RKO (cell line): Measurements from ENCODE around the gene PYROXD2.

Experiments
- DNase-seq: peaks from one replicate; pipeline ENCODE4 v3.0.0-alpha.2; 2016; ENCODE audit warnings: low spot score

PYROXD2 gene

DNA sequence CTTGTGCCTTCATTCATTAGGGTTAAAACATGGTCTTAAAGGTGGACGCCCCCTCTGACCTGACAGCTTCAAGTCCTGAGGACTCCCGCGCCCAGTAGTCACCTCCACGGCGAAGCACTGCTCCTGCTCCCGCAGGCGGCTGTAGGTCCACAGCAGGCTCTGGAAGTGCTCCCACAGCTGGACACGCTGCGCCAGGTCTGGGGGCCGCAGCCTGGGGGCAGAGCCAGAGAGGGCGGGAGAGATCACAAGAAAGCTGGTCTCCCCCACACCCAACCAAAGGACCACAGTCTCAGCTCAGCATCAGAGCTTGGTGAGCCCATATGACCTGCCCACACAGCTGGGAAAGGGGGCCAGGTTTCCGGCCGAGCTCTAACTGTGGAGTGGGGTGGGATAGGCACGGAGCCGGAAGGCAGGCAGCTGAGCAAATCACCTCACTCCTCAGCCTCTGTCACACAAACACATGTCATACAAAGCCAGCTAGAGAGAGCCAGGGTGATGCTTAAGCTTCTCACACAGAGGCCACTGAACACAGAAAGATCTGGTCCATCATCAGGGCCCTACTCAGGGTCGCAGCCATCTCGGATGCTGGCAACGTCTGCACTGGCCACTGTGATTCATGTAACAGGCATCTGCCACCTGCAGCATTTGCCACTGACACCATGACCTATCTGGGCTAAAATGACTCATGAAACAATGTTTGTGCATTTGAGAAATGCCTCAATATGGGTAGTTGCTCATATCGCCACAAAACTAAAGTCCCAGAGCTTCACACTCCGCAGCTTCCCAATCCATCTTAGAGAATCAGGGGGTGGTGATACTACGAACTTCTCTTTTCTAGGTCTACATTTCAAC is 19.1 kb upstream of the PYROXD2 start:
- DNase-seq = peak; percentile 52

DNA sequence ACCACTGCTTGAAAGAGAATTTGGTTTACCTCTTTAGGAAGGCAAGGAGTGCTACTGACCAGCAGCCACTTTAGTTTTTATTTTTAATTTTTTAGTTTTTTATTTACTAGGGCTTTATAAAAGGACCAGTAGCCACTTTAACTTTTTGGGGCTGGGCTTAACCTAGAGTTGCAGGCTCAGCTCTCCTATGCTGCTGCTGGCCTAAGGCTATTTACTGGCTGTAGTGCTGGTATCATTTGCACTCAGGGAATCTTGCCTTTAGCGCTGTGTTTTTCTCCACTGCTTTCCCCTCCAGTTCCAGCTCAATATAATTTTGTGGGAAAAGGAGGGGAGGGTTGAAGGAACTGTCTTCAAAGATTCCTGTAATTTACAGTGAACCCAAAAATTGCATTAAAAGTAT is 18.4 kb upstream of the PYROXD2 start:
- DNase-seq = no peak

DNA sequence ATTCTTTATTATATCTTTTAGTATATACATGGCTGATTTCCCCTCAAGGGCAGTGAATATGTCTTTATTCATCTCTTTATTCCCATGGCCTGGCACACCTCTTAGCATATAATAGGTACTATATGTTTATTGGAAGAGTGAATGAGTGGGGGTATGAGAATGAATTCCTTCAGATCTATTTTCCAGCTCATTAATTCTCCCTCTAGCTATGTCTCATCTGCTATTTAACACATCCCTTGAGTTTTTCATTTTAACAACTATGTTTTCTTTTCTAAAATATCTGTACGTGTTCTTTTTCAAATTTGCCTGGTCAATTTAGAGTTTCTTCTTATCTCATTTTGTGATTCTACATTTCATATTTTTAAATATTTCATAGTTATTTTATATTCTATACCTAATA is 17.3 kb upstream of the PYROXD2 start:
- no peak for DNase-seq

DNA sequence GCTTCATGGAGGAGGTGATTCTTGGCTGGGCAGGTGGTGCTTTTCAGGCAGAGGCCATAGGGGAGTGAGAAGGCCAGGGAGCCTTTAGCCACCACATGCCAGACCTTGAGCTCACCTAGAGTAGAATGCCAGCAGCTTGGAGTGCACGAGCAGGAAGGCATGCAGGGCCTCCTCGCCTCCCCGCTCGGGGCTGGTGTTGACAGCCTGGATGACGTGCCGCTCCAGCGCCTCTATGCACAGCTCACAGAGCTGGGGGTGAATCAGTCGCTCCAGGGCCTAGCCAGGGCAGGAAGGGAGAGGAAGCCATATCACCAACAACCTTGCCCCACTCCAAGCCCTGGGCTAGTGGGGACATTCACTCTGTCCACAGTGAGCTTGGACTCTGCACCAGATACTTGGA is 16.0 kb upstream of the PYROXD2 start:
- DNase-seq = no peak

DNA sequence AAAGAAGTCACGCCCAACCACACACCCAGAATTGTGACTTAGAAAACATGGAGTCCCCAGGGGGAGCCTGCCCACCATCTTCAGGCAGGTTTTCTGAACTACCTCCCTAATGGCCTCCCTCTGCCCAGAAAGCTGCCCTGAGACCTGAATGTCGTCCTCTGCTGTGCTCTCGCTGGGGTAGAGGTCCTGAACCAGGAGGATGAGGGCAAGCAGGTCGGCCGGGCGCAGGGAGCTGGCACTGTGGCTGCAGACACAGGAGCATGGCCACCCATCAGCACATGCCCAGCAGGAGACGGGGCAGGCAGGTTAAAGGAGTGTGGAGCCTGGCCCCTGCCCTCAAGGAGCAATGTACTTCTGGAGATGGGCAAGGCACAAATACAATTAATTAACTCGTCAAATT is 15.4 kb upstream of the PYROXD2 start:
- DNase-seq = no peak

DNA sequence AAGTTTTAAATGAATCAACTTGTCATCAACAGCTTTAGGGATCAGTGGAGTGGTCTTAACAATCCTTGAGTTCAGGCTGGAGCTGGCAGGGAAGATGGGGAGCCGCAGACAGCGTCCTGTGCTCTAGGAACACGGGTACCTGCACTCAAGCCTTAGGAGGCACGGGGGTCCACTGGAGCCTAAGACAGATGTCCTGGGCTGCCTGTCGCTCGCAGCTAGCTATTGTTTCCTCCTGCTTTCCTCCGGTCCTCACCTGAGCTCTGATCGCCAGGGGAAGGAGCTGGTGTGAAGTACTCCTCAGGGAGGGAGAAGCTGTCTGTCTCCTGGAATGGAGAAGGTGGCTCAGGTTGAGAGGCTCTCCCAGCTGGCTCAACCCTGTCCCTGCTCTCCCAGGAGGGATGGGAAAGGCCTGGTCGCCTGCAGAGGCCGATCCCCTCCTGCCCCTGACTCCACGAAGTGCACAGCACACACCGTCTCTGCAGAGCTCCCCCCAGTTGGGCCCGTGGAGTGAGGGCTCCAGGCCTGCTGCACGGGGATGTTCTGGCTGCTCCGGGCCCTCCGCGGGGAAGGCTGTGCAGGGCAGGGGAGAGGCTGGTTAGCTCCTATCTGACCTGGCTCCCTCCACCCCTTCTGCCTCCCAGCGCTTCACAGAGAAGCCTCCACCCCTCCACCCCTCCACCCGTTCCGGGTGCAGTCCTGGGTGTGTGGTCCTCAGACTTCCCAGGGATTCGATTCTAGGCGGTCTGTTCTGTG is 14.5 kb upstream of the PYROXD2 start:
- DNase-seq = no peak

DNA sequence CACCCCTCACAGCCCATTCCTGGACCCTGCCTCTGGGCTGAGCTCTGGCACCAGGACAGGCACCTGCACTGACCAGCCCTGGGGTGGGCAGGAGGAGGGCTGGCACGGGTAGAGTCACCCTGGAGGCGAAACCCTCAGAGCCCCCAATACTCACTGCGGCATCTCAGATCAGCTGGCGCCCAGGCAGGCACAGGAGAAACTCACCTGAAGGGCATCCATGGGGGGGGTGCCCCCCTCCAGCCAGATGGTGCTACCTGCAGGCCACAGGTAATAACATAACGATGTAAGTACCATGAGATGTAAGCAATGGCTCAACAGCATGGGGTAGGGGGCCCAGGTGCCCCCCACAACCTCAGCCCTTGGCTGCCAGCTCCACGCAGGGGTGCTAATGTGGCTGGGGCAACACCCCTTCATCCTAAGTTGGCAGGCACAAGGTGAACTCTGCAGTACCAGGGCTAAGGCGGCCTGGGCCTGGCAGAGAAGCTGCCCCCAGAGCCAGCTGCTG is 12.1 kb upstream of the PYROXD2 start:
- no peak for DNase-seq

DNA sequence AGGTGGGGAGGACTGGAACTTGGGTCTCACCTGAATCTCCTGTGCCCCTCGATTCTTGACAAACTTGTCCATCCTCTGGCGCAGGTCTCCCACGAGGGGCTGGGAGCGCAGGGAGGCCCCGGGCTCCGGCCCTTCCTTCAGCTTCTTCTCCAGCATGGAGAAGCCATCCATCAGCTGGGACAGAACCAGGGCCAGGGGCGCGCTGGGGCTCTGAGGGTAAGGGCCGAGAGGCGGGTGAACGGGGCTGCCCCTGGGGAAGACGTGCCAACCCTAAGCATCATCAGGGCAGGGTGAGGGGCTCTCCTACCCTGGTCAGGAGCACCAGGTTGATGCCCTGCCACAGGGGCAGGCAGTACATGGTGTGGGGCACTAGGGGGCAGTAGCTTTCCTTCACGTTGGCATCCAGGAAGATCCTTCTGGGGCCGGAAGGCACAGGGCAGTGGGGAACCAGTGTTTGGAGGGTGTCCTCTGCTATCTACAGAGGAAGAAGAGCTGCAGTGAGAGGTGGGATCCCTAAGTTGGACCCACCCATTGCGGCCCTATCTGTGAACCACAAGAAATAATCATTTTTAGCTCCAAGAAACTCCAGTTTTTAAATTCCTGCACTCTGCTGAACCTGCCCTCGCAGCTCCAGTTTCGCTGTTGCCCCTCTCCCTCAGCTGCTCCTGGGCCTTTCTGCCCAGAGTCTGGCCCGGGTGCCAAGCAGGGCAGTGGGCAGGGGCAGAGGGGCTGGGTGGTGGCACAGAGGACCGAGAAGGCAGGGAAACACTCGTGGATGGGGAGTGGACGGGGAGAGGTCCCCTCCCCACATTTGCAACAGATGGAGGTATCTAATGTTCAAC is 10.8 kb upstream of the PYROXD2 start:
- DNase-seq = peak; percentile 34

DNA sequence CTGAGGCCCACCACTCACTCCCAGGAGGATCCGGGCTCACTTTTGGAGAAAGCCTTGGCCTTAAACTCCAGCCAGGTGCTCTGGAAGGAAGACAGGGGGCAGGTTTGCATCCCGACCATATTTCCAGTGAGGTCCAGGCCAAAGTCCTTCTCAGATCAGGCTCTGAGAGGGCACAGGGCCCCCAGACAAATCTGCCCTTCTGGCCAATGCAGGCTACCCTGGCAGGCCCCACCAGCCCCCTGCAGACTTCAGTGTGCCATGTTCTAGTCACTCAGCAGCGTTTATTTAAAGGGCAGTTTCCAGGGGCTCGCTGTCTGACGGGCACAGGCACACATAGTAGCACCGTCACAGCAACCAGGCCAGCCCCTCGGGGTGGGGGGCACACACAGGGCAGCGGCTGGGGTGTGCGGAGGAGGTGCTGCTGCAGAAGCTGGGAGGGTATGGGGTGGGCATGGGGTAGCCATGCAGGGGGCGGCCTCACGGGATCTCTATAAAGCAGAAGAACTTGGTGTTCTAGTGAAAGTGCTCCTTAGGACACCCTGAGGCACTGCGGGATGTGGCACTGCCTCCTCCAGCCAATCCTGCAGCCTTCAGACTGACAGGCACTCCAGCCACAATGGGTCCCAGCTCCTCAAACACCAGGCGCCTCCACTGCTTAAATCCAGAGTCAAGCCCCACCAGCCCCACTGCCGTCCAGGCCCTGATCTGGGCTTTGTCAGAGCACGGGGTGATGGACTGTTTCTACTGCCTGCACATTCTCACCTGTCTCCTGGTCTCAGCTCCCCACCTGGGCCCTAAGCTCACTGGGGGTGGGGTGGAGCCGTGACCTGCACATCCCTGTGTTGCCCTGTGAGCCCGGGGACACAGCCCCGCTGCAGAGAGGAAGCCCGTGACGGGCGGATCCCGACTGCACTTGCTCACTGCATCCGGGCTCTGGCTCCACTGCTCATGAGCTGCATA is 9.6 kb upstream of the PYROXD2 start:
- no peak for DNase-seq

DNA sequence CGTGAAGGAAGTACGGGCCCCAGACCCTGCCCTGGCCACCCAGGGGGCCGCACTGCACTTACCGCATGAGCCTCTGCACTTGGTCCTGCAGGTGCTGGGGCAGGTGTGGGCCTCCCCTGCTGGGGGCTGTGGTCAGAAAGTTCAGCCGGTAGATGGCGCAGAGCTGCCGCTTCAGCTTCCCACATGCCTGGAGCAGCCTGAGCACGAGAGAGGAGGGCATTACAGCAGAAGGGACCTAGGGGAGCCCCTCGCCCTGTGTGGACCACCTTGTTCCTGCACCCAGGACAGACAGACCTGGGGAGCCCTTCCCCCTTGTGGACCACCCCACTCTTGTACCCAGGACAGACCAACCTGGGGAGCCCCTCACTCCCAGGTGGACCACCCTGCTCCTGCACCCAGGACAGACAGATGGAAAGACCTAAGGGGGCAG is 8.7 kb upstream of the PYROXD2 start:
- no peak for DNase-seq

DNA sequence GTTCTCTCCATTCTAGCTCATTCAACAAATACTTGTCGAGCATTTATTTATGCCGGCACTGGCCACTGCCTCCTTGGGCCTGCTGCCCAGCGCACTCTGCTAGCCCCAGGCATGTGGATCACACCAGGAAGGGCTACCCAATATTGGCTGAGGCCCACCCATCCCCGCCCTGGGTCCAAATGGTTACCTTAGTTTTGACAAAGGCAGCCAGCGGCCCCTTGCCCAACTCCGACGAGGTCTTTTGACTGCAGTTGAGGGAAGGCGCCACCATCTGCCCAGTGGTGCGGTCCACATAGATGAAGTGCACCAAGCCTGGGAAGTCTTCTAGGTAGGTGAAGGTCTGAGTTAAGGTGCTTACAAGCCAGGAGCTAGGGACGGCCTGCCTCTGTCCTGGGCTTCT is 7.2 kb upstream of the PYROXD2 start:
- no peak for DNase-seq

DNA sequence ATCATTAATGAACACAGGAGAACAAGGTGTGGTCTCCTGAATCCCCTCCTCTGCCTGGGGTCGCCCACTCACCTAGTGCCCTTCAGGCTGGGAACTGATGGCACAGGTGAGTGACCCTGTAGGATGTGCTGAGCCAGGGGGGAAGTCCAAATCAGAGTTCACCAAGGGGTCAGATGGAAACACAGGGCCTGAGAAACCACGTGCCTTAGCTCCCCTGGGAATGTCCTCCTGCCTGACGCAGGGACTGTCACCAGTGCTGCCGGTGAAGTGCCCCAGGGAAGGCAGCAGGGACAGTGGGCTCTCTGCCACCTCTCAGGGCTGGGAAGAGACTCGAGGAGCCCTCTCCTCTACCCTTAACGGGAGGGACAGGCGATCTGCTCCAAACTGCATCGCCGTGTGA is 5.8 kb upstream of the PYROXD2 start:
- DNase-seq = no peak

DNA sequence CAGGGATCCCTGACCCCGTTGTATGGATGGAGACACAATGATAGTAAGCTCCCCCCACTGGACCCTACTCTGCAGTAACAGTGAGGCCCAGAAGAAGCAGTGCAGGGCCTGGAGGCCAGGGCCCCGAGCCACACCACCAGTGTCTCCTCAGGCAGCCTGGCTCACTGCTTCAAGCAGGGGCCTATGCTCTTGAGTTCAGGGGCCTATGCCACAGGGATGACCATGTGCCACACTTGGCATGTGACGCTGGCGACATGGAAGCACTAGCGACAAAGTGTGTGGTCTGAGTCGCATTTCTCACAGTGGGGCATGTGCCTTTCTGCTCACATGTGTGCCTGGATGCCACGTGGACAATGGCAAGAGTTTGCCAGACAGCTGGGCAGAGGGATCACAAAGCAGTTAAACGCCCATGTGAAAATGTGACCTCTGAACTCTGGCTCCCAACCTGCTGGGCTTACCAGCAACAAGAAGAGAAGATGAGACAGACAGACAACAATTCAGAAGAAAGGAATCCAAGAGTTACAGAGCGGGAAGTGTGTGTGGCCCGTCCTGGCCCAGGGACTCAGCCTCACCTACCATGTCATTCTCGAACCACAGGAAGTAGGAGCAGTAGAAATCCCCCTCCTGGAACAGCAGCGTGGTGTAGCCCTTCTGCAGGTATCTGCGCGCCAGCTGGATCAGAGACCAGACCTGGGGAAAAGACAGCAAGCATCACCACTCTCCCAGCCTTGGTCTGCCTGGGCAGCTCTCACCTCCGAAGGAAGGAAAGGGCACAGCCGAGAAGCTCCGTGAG is 4.7 kb upstream of the PYROXD2 start:
- no peak for DNase-seq

DNA sequence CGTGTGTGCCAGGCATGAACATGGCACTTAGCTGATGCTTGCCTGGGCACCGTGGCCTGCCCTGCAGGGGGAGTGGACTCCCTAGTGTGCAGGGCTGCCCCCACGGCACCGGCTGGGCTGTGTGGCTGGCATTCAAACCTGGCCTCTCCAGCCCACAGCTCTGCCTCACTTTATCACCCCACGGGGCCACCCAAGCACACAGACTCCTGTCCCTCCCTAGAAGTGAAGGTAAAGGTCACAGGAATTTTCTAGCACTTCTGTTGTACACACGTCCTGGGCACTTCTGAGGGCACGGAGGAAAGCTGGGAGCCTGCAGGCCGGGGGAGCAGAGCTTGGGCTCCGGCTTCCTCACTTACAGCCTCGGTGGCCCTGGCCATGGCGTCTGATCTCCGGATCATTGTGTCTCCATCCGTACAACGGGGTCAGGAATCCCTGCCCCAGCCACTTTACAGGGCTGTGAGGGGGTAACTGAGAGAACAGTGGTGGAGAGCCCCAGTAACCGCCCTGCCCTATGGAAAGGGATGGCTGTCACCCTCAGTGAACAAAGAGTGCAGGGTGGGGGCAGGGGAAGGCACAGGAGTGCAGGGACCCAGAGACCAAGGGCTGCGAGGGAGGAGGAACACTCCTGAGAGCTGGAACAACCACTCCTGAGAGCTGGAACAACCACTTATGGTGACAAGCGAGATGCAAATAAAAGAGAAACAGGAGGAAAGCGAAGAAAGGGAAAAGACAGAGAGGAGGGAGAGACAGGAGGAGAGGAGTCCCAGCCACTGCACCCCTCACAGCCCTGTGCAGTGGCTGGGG is 3.9 kb upstream of the PYROXD2 start:
- DNase-seq = no peak

DNA sequence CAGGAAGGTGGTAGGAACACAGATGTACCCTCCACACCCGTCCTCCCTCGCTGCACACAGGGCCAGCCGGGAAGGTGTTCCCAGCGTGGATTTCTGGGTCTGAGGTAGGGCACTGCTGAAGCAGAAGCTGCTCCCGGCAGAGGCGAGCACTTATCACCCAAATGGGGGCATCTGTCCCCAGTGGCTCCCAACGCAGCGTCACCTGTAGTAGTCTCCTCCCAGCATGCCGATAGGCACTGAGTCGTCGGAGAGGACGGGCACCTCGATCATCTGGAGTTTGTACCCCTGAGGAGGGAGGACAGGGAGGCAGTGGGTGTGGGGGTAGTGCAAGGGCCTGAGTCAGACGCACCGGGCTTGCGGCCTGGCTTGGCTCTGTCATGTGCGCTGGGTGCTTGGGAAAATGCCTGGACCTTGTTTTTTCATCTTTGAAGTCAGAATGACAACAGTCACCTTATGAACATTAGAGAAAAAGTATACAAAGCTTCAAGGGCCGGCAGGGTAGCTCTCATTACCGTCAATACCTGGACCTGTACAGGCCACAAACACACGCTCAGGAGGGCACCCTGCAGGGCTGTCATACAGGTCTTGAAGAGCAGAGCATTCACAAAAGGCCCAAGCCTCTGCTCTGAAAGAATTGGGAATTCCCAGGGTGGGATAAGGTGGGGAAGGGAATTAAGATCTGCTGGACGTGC is 3.1 kb upstream of the PYROXD2 start:
- no peak for DNase-seq

DNA sequence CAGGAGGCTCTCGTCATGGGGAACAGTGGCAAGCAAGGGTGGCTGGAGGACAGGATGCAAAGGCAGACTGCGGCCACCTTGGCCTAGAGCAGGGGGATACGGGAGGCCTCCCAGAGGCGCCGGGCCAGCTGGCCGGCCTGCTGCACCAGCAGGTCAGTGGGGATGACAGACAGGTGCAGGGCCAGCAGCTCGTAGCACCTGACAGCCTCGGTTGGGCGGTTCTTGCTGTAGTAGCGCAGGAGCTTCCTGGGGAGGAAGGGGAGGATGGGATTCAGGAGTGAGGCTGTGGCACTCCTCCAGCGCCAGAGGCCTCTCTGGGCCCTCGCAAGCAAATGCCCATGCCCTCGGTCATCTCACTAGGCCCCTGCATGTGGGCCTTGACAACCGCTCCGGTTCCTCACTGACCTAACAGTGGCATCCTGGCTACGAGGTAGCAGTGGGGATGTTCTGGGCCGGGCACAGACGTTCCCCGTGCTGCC is 2.5 kb upstream of the PYROXD2 start:
- DNase-seq = no peak

DNA sequence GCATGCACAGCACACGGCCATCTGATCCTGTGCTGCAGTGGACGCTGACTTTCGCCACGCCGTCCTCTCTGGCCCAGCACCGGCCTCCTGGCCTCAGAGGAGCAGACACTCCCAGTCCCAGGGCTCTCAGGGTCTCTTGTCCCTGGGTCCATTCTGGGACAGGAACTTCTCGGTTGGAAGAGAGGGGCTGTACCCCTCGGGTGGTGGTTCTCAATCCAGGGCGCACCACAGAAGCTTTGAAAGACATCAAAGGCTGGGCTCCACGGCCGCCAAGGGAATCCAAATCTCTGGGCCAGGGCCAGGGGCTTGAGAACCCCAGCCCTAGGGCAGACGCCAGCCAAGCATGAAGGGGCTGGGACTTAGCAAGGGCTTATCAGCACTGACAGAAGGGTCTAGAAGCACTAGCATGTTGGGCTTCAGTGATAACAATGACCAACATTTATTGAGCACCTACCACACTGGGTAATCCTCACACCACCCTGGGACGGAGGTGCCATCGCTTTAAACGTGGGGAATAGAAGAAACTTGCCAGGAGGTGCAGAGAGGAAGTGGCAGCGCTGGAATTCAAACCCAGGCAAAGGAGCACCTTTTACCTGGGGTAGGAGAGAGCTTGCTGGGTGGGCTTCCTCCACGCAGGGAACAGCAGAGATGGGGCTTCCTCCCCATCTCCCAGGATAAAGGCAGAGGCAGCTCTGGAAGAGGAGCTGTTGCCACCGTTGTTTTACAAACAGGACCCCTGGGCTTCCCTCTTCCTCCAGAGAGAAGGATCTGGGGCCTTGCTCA is 1.8 kb upstream of the PYROXD2 start:
- no peak for DNase-seq

DNA sequence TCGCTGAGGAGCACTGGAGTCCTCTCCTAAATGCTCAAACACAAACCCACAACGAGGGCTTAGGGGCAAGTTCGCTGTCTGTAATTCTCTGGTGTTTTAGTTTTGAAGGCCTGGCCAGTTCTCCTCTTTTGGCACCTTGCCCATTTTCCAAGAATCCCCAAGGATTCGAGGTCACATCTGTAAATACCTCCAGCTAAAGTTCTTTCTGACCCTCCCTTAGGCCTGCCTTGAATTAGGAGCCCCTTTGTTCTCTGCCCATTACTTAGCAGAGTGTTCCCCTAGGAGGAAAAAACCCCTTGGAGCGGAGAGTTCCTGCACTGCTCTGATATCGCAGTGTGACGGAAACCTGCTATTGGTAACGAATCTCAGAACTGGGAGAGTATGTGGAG is 743 bp upstream of the PYROXD2 start:
- DNase-seq = no peak
